ENCODE results near the gene BHMT2.

GRCh38 chr5:79020861-79021561, 48.6 kb upstream of the BHMT2 start:
- TF ChIP-seq CTCF (IDR thresholded peaks at IDR 0.05) (peak; percentile 64 to 89 (median 78)), POLR2A (IDR thresholded peaks at IDR 0.05) (no peak)

Data from heart left ventricle (tissue), 13 donors.